H9 (cell line): Measurements from ENCODE around the gene DPT. TPM values are rescaled to one million over a fixed set of nuclear protein-coding genes. Genes with fewer than 3 reads are reported as not detected.

Source experiments
- DNase-seq: peaks from one replicate; pipeline ENCODE4 v3.0.0-alpha.2; 2017
- H2AFZ ChIP-seq: one replicate; pipeline ENCODE4 v1.6.1; 2013; ENCODE audit warnings: mild to moderate bottlenecking, low read length, control low read depth, moderate library complexity
- H2AK5ac ChIP-seq: 2 replicates; pipeline ENCODE4 v1.6.1; 2013; ENCODE audit warnings: low read length, control low read depth, mixed read lengths; ENCODE audit not compliant: insufficient read length
- H2BK120ac ChIP-seq: one replicate; pipeline ENCODE4 v1.6.1; 2013; ENCODE audit warnings: low read depth, mild to moderate bottlenecking, low read length, control low read depth, inconsistent platforms; ENCODE audit not compliant: poor library complexity, severe bottlenecking
- H2BK12ac ChIP-seq: 2 replicates; pipeline ENCODE4 v1.6.1; 2013; ENCODE audit warnings: low read length, control low read depth, mixed read lengths, low read depth; ENCODE audit not compliant: insufficient read length
- H2BK15ac ChIP-seq: 2 replicates; pipeline ENCODE4 v1.6.1; 2013; ENCODE audit warnings: low read depth, low read length, control low read depth
- H2BK20ac ChIP-seq: one replicate; pipeline ENCODE4 v1.6.1; 2013; ENCODE audit warnings: low read depth, mild to moderate bottlenecking, low read length, control low read depth, inconsistent platforms; ENCODE audit not compliant: poor library complexity, severe bottlenecking
- H2BK5ac ChIP-seq: 2 replicates; pipeline ENCODE4 v1.6.1; 2013; ENCODE audit warnings: low read length, control low read depth, mixed read lengths; ENCODE audit not compliant: insufficient read length
- H3K14ac ChIP-seq: 2 replicates; pipeline ENCODE4 v1.6.1; 2013; ENCODE audit warnings: low read length, control low read depth; ENCODE audit not compliant: insufficient read depth
- H3K18ac ChIP-seq: 2 replicates; pipeline ENCODE4 v1.6.1; 2013; ENCODE audit warnings: low read depth, mild to moderate bottlenecking, mixed read lengths, low read length, control low read depth; ENCODE audit not compliant: insufficient read length
- H3K23ac ChIP-seq: 2 replicates; pipeline ENCODE4 v1.6.1; 2013; ENCODE audit warnings: low read length, control low read depth, mixed read lengths, low read depth; ENCODE audit not compliant: insufficient read length
- H3K23me2 ChIP-seq: 2 replicates; pipeline ENCODE4 v1.6.1; 2013; ENCODE audit warnings: low read depth, mild to moderate bottlenecking, mixed read lengths, low read length, control low read depth; ENCODE audit not compliant: insufficient read length, poor library complexity, severe bottlenecking
- H3K27ac ChIP-seq: 2 replicates; pipeline ENCODE4 v1.5.1; 2013; ENCODE audit warnings: low read length, control low read depth, mixed read lengths, low read depth; ENCODE audit not compliant: insufficient read length
- H3K27me3 ChIP-seq: 2 replicates; pipeline ENCODE4 v1.6.1; 2013; ENCODE audit warnings: low read length, control low read depth, inconsistent platforms; ENCODE audit not compliant: insufficient read depth
- H3K4ac ChIP-seq: 2 replicates; pipeline ENCODE4 v1.6.1; 2013; ENCODE audit warnings: low read depth, mild to moderate bottlenecking, control low read depth, inconsistent platforms, low read length, moderate library complexity
- H3K4me1 ChIP-seq: 2 replicates; pipeline ENCODE4 v1.6.1; 2013; ENCODE audit warnings: low read length, control low read depth, inconsistent platforms; ENCODE audit not compliant: insufficient read depth
- H3K4me2 ChIP-seq: 2 replicates; pipeline ENCODE4 v1.6.1; 2013; ENCODE audit warnings: low read length, control low read depth, mixed read lengths; ENCODE audit not compliant: insufficient read length, insufficient read depth
- H3K56ac ChIP-seq: 2 replicates; pipeline ENCODE4 v1.6.1; 2013; ENCODE audit warnings: low read depth, mild to moderate bottlenecking, mixed read lengths, low read length, control low read depth; ENCODE audit not compliant: insufficient read length
- H3K79me1 ChIP-seq: 2 replicates; pipeline ENCODE4 v1.6.1; 2013; ENCODE audit warnings: low read depth, mild to moderate bottlenecking, moderate library complexity, low read length, control low read depth, inconsistent platforms; ENCODE audit not compliant: insufficient read depth, poor library complexity, severe bottlenecking
- H3K79me2 ChIP-seq: 2 replicates; pipeline ENCODE4 v1.6.1; 2013; ENCODE audit warnings: low read length, control low read depth, inconsistent platforms; ENCODE audit not compliant: insufficient read depth
- H3K9ac ChIP-seq: 2 replicates; pipeline ENCODE4 v1.6.1; 2013; ENCODE audit warnings: low read length, control low read depth, mixed read lengths; ENCODE audit not compliant: insufficient read length; ENCODE audit errors: extremely low read depth
- H3K9me3 ChIP-seq: one replicate; pipeline ENCODE4 v1.6.1; 2013; ENCODE audit warnings: low read depth, low read length, inconsistent platforms; ENCODE audit not compliant: control insufficient read depth
- H3T11ph ChIP-seq: one replicate; pipeline ENCODE4 v1.6.1; 2013; ENCODE audit warnings: mild to moderate bottlenecking, low read length, control low read depth, inconsistent platforms
- H4K20me1 ChIP-seq: one replicate; pipeline ENCODE4 v1.6.1; 2013; ENCODE audit not compliant: control insufficient read depth, insufficient read length, insufficient read depth
- H4K5ac ChIP-seq: 2 replicates; pipeline ENCODE4 v1.6.1; 2013; ENCODE audit warnings: low read depth, mild to moderate bottlenecking, mixed read lengths, low read length, control low read depth; ENCODE audit not compliant: insufficient read length
- H4K8ac ChIP-seq: replicated peaks from 2 replicates; pipeline ENCODE4 v1.6.1; 2013; ENCODE audit warnings: low read length, control low read depth, mixed read lengths, low read depth; ENCODE audit not compliant: insufficient read length
- H4K91ac ChIP-seq: 2 replicates; pipeline ENCODE4 v1.6.1; 2013; ENCODE audit warnings: low read depth, mild to moderate bottlenecking, moderate library complexity, mixed read lengths, low read length, control low read depth; ENCODE audit not compliant: insufficient read length
- H3K27ac Mint-ChIP-seq, 3 experiments: 2 replicates in 2 of 3; 3 replicates in 1 of 3; pipeline ENCODE4 v1.8.0; 2020 to 2021; ENCODE audit warnings: mixed read lengths in 3 of 3, mild to moderate bottlenecking in 1 of 3, moderate library complexity in 1 of 3
- H3K27me3 Mint-ChIP-seq: 2 replicates; pipeline ENCODE4 v1.8.0; 2021; ENCODE audit warnings: low read depth, mild to moderate bottlenecking, moderate library complexity, mixed read lengths
- H3K36me3 Mint-ChIP-seq, 3 experiments: 2 replicates in 2 of 3; 3 replicates in 1 of 3; pipeline ENCODE4 v1.8.0; 2020 to 2021; ENCODE audit warnings: low read depth in 3 of 3, mixed read lengths in 3 of 3; ENCODE audit not compliant: insufficient read depth in 1 of 3
- H3K4me1 Mint-ChIP-seq, 2 experiments: 2 replicates each; pipeline ENCODE4 v1.8.0; 2020; ENCODE audit warnings: mixed read lengths in 2 of 2
- H3K4me3 Mint-ChIP-seq, 2 experiments: 2 replicates in 1 of 2; 3 replicates in 1 of 2; pipeline ENCODE4 v1.8.0; 2020 to 2021; ENCODE audit warnings: mild to moderate bottlenecking in 2 of 2, mixed read lengths in 2 of 2, moderate library complexity in 1 of 2
- H3K9me3 Mint-ChIP-seq, 2 experiments: 2 replicates in 1 of 2; 3 replicates in 1 of 2; pipeline ENCODE4 v1.8.0; 2020; ENCODE audit warnings: mild to moderate bottlenecking in 2 of 2, mixed read lengths in 2 of 2, moderate library complexity in 1 of 2
- CTCF ChIP-seq: fragments of 200-600 bp; sonication (generic); conservative IDR thresholded peaks from 3 replicates; pipeline ENCODE4 v1.8.0; 2021; ENCODE audit warnings: antibody characterized with exemption, mild to moderate bottlenecking
- WGBS: extraction: QIAGEN DNeasy Blood & Tissue Kit; methylation state at CpG from one replicate; pipeline ENCODE4 v1.1.7; 2013; ENCODE audit warnings: missing lambda C conversion rate, low lambda C conversion rate, mixed read lengths; ENCODE audit not compliant: insufficient read length; ENCODE audit errors: extremely low coverage; 5-methylcytosine and 5-hydroxymethylcytosine counted together
- total RNA-seq: library from RNA; stranded (reverse); gene quantifications from 2 replicates; pipeline ENCODE4 v1.2.1, GENCODE V29; 2021

The DPT gene
- total RNA-seq, 1 experiment from 2014 or later = not detected

- no peak overlapping the region for H3K23ac ChIP-seq
- H3K27me3 Mint-ChIP-seq = no peaks in the 10 kb centered on the region
- no peak overlapping the region for H2BK12ac ChIP-seq
- H3K27me3 ChIP-seq = no peaks in the 10 kb centered on the region
- no CpG with 5 or more reads among the region's 4 CpGs for WGBS
- peaks cover 2% of the 10 kb centered on the region for H3K23me2 ChIP-seq
- no peaks in the 10 kb centered on the region for H3K36me3 Mint-ChIP-seq
- no peak overlapping the region for H2AK5ac ChIP-seq
- H2BK20ac ChIP-seq = no peak overlapping the region
- H3K27ac ChIP-seq = no peak overlapping the region
- no peak overlapping the region for H2BK120ac ChIP-seq
- H3K9me3 ChIP-seq = no peaks in the 10 kb centered on the region
- H4K5ac ChIP-seq = no peak overlapping the region
- no peak overlapping the region for H2AFZ ChIP-seq
- H2BK5ac ChIP-seq = no peak overlapping the region
- H3K4me1 ChIP-seq = no peaks in the 10 kb centered on the region
- no peak overlapping the region for H4K8ac ChIP-seq
- no peak overlapping the region for H3K14ac ChIP-seq
- H3T11ph ChIP-seq = no peak overlapping the region
- H3K56ac ChIP-seq = no peak overlapping the region
- no peak for TF ChIP-seq CTCF
- H3K4me2 ChIP-seq = no peak overlapping the region
- H3K27ac Mint-ChIP-seq = no peak overlapping the region
- H3K18ac ChIP-seq = no peak overlapping the region
- no peaks in the 10 kb centered on the region for H3K79me1 ChIP-seq
- no peak overlapping the region for H3K4me3 Mint-ChIP-seq
- H3K79me2 ChIP-seq = no peaks in the 10 kb centered on the region
- DNase-seq = no peak
- no peaks in the 10 kb centered on the region for H3K4me1 Mint-ChIP-seq
- H4K20me1 ChIP-seq = no peaks in the 10 kb centered on the region
- H2BK15ac ChIP-seq = no peak overlapping the region
- H3K4ac ChIP-seq = no peak overlapping the region
- no peak overlapping the region for H3K9ac ChIP-seq
- no peaks in the 10 kb centered on the region for H3K9me3 Mint-ChIP-seq
- no peak overlapping the region for H4K91ac ChIP-seq
These were observed 33.5 kb upstream of the DPT start for GRCh38 chr1:168762473-168762872.
